ENCODE measurements around the gene ATP10A.
"Not testable (repeated sequence)": the region's sequence is repeated elsewhere in the genome, so short reads cannot be mapped to it uniquely, and the experiment has no call there.

Gene ATP10A

DNA sequence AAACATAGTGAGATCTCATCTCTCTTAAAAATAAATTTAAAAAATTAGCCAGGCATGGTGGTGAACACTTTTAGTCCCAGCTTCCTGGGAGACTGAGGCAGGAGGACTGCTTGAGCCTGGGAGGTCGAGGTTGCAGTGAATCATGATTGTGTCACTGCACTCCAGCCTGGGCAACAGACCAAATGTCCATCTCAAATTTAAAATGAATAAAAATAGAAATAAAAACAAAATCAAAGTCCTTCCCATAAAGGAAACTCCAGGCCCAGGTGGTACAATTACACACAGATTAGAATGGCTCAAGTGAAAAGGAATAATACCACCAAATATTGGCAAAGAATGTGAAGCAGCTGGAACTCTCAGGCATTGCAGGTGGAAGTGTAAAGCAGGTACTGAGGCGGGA lies 19.3 kb upstream of the ATP10A start:
- TF ChIP-seq, protein P1, sequence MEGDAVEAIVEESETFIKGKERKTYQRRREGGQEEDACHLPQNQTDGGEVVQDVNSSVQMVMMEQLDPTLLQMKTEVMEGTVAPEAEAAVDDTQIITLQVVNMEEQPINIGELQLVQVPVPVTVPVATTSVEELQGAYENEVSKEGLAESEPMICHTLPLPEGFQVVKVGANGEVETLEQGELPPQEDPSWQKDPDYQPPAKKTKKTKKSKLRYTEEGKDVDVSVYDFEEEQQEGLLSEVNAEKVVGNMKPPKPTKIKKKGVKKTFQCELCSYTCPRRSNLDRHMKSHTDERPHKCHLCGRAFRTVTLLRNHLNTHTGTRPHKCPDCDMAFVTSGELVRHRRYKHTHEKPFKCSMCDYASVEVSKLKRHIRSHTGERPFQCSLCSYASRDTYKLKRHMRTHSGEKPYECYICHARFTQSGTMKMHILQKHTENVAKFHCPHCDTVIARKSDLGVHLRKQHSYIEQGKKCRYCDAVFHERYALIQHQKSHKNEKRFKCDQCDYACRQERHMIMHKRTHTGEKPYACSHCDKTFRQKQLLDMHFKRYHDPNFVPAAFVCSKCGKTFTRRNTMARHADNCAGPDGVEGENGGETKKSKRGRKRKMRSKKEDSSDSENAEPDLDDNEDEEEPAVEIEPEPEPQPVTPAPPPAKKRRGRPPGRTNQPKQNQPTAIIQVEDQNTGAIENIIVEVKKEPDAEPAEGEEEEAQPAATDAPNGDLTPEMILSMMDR (conservative IDR thresholded peaks at IDR 0.05; ENCODE audit: low read length) = no peak
- no peak for DNase-seq (ENCODE audit: low read depth)
- no peak overlapping the region for H3K4me3 ChIP-seq (ENCODE audit: low read length)

DNA sequence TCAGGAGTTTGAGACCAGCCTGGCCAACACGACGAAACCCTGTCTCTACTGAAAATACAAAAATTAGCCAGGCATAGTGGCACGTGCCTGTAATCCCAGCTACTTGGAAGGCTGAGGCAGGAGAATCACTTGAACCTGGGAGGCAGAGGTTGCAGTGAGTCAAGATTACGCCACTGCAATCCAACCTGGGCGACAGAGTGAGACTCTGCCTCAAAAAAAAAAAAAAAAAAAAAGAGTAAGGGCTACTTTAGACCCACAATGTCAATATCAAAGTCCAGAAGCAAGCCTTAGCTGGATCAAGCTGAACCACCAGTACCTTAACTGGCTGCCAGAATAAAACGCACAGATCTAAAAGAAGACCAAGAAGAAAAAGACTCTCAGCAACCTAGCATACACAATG lies 17.8 kb upstream of the ATP10A start:
- DNase-seq (ENCODE audit: low read depth); H3K4me3 ChIP-seq (ENCODE audit: low read length): not testable (repeated sequence)

DNA sequence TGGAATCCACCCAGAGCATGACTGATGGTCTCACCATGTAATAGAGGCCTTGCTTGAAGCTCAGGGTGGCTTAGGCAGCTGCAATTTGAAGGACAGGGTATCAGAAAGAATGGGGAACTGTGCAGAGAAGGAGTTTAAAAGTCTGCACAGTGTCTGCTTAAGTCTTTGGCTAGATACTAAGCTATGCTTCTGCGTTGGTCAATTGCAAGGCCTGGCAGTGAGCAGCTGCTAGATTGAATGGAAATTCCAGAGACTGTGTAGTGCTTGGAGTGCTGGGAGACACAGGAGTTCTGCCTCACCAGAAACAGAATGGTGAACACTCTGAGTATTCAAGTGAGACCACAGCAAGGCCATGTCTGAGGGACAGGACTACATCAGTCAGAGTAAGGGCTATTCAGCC lies 17.3 kb upstream of the ATP10A start:
- H3K4me3 ChIP-seq (ENCODE audit: low read length) = no peak overlapping the region
- no peak for DNase-seq (ENCODE audit: low read depth)
- TF ChIP-seq, protein P1 (conservative IDR thresholded peaks at IDR 0.05; ENCODE audit: low read length) = no peak

DNA sequence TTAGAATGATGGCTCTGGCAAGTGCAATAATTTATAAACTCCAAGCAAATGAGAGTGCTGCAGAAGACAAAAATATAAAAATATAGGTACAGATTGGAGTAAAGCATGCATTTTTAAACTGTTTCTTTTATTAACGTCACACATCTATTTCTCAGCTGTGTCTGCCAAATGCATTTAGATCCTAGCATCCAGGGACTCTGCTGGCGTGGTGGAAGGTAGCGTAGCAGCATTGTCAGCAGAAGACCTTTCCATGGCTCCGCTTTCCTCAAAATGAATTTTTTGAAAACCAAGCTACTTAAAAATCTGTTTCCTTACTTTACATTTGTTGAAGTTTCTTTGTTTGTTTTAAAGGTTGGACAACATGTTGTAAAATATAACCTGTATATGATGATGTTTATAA lies 16.3 kb upstream of the ATP10A start:
- no peak overlapping the region for H3K4me3 ChIP-seq (ENCODE audit: low read length)
- no peak for DNase-seq (ENCODE audit: low read depth)
- TF ChIP-seq, protein P1 (conservative IDR thresholded peaks at IDR 0.05; ENCODE audit: low read length) = no peak

DNA sequence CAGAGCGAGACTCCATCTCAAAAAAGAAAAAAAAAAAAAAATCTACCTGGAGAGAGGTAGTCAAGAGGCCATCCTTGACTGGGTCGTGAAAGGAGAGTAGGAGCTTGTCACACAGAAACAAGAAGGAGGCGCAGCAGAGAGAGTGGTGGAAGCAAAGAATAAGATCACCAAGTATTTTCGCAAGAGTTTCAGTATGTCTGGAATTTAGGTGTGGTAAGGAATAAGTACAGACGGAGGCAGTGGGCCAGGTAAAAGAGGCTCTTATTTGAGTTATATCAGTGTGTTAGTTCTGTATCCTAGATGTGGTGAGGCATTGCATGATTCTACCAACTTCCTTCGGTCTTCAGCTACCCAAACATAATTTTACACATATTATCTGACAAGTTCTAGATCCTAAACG lies 14.6 kb upstream of the ATP10A start:
- DNase-seq (ENCODE audit: low read depth) = peak; percentile 29
- TF ChIP-seq, protein P1 (conservative IDR thresholded peaks at IDR 0.05; ENCODE audit: low read length) = no peak
- no peak overlapping the region for H3K4me3 ChIP-seq (ENCODE audit: low read length)

DNA sequence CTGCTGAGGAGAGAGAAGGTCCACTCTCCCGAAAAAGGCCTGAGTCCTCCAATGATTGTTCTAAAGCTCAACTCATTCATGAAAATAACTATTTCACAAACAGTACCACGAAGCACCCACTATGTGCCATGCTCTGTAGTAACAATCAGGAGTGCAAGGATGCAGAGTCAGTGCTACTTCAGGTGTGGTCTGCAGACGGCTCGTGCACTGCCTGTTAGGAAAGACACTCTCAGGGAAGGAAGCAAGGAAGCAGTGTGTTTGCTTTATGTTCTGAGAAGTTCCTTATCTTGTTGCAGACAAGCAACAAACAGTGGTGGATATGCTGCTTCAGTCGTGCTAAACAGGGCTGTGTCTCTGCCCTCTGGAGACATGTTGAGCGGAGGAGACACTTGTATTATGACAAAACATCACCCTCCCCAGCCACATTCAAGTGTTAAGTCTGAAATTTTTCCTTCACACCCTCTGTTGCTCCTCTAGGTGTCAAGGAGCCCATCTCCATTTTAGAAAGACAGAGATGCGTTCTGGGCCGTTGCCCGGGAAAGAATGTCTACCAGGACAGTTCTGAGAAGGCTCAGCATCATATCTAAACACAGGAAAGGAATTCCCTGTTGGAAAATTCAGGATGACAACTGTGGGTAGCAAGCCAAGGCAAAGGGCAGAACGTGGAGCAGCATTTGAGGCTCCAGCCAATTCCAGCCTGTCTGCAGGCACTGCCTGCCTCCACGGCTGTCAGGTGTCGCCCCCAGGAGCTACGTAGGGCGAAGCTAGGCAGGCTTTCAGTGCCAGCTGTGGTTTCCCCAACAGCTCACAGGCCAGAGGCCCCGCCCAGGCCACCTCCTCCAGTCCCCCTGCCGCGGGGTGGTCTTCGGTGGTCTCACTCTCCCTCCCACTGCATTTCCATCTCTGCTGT lies 13.4 kb upstream of the ATP10A start:
- DNase-seq (ENCODE audit: low read depth) = no peak
- H3K4me3 ChIP-seq (ENCODE audit: low read length) = no peak overlapping the region
- TF ChIP-seq, protein P1 (conservative IDR thresholded peaks at IDR 0.05; ENCODE audit: low read length) = no peak

DNA sequence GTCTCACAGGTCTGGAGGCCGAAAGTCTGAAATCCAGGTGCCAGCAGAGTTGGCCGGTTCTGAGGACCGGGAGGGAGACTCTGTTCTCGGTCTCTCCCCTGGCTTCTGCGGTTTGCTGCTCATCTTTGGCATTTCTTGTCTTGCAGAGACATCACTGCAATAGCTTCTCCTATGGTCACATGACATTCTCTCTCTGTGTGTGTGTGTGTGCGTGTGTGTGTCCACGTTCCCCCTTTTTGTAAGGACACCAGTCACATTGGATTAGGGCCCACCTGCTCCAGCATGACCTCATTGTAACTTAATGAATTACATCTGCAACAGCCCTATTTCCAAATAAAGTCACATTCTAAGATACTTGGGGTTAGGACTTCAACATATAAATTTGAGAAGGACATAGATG lies 12.4 kb upstream of the ATP10A start:
- DNase-seq (ENCODE audit: low read depth) = peak; percentile 92
- no peak overlapping the region for H3K4me3 ChIP-seq (ENCODE audit: low read length)
- TF ChIP-seq, protein P1 (conservative IDR thresholded peaks at IDR 0.05; ENCODE audit: low read length) = no peak

Data from AG10803 (cell line).